AG09309 (cell line): ENCODE data around the gene HPN.
A peak's percentile ranks its signal among the peaks of the same experiment; 100 is the strongest.

Source experiments
- DNase-seq: peaks from one replicate; pipeline ENCODE4 v3.0.0-alpha.2; 2010; ENCODE audit warnings: low read depth
- H3K4me3 ChIP-seq: 2 replicates; pipeline ENCODE4 v1.5.1; 2011; ENCODE audit warnings: mild to moderate bottlenecking, low read depth, low read length, moderate library complexity; ENCODE audit not compliant: control insufficient read depth
- TF ChIP-seq, protein P1 (sequence below): IDR thresholded peaks from 2 replicates; pipeline ENCODE4 v1.5.1; 2011; ENCODE audit warnings: mild to moderate bottlenecking, low read depth, low read length, inconsistent platforms; ENCODE audit not compliant: insufficient read depth, control insufficient read depth; ENCODE audit errors: missing control alignments

HPN gene

DNA sequence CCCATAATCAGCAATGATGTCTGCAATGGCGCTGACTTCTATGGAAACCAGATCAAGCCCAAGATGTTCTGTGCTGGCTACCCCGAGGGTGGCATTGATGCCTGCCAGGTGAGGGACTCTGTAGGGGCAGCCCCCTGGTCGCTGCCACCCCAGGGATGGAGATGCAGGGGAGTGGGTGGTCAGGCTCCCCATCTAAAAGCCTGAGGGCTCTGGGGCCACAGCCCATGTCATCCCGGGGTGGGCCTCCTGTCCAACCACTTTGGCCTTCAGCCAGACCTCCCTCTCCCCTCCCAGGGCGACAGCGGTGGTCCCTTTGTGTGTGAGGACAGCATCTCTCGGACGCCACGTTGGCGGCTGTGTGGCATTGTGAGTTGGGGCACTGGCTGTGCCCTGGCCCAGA, 24.1 kb downstream of the HPN start:
- no peak overlapping the region for H3K4me3 ChIP-seq
- TF ChIP-seq, protein P1, sequence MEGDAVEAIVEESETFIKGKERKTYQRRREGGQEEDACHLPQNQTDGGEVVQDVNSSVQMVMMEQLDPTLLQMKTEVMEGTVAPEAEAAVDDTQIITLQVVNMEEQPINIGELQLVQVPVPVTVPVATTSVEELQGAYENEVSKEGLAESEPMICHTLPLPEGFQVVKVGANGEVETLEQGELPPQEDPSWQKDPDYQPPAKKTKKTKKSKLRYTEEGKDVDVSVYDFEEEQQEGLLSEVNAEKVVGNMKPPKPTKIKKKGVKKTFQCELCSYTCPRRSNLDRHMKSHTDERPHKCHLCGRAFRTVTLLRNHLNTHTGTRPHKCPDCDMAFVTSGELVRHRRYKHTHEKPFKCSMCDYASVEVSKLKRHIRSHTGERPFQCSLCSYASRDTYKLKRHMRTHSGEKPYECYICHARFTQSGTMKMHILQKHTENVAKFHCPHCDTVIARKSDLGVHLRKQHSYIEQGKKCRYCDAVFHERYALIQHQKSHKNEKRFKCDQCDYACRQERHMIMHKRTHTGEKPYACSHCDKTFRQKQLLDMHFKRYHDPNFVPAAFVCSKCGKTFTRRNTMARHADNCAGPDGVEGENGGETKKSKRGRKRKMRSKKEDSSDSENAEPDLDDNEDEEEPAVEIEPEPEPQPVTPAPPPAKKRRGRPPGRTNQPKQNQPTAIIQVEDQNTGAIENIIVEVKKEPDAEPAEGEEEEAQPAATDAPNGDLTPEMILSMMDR = no peak
- DNase-seq = no peak

DNA sequence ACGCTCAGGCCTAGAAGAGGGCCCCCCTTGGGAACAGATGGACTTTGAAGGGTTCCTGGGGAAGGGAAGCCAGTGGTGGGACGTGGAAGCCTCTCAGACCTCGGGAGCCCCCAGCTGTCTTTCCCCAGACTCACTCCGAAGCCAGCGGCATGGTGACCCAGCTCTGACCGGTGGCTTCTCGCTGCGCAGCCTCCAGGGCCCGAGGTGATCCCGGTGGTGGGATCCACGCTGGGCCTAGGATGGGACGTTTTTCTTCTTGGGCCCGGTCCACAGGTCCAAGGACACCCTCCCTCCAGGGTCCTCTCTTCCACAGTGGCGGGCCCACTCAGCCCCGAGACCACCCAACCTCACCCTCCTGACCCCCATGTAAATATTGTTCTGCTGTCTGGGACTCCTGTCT, 24.6 kb downstream of the HPN start:
- no peak overlapping the region for H3K4me3 ChIP-seq
- TF ChIP-seq, protein P1 = no peak
- no peak for DNase-seq

DNA sequence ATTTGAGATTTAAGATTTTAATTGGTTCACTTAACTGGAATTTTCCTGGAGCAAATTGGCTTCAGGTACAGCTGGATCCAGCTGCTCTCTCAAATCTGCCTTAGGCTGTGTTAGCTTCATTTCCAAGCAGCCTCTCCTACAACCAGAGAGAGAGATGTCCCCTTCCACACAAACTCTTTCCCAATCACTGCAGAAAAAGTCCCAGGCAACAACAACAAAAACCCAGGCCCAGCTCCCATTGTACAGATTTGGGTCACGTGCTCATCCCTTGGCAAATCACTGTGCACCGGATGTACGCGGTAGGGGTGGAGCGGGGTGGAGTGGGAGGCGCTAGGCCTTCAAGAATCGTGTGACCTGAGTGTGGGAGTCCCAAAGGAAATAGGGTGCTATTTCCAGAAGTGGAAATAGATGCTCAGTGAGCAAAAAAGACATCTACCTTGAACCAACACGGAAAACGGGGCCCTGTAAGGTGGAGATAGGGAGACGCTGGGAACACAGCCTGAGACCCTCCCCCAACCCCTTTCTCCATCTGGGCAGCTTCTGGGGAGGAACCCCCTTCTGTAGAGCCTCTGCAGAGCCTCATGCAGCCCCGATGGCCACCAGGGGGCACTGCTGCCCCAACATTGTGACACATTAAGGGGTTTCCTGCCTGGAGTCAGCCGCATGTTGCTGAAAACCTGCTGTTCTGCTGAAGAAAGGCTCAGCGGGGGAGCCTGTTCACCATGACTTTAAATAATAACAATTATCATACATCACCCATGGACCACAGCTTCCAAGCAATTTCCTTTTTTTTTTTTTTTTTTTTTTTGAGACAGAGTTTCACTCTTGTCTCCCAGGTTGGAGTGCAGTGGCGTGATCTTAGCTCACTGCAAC, 25.4 kb downstream of the HPN start:
- TF ChIP-seq, protein P1 = peak; percentile 89
- DNase-seq = peak; percentile 40
- no peak overlapping the region for H3K4me3 ChIP-seq

DNA sequence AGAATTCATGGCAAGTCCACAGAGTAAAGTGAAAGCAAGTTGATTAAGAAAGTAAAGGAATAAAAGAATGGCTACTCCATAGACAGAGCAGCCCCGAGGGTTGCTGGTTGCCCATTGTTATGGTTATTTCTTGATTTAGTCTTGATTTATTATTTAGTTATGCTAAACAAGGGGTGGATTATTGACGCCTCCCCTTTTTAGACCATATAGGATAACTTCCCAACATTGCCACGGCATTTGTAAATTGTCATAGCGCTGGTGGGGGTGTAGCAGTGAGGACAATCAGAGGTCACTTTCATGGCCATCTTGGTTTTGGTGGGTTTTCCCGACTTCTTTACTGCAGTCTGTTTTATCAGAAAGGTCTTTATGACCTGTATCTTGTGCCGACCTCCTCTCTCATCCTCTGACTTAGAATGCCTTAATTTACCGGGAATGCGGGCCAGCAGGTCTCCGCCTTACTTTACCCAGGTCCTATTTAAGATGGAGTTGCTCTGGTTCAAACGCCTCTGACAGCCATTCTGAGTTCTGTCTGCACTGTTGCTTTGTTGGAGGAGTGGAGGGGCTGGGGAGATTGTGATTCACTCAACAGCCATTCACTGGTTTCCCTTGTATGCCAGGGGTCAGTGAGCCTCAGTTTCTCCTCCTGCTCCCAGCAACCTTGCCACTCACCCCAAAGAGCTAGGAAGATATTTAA, 27.6 kb downstream of the HPN start:
- H3K4me3 ChIP-seq = no peak overlapping the region

DNA sequence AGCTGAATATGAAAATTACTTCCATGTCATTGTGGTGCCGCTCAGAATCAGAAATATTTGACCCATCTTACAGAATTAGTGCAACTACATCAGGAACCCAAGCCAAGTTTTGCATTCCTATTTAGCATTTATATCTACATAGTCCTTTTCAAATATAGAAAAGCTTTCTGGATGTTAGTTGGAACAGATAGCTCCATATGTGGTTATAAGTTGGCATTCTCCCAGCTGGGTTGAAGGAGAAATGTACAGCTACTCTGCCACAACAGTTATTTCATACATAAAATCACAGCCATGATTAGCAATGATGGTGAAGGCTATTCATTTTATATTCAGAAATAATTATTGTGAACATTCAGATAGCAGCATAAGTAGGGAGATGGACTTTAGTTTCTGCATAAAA, 28.2 kb downstream of the HPN start:
- no peak overlapping the region for H3K4me3 ChIP-seq
- DNase-seq = no peak
- TF ChIP-seq, protein P1 = no peak

More for the DNA sequence above, 27.6 kb downstream of the HPN start:
- TF ChIP-seq, protein P1 = no peak
- DNase-seq = no peak

DNA sequence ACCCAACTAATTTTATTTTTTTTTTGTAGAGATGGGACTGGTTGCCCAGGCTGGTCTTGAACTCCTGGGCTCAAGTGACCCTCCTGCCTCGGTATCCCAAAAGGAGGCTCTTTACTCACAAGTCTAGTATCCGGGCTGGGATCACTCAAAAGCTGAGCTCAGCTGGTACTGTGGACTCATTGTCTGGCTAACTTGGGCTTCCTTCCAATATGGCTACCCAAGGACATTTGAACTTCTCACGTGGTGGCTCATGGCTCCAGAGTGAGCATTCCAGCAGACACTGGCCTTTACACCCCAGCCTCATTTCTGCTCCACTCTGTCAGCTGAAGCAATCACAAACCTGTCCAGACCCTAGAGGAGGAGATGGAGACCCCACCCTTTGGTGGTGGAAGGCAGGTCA, 28.9 kb downstream of the HPN start:
- no peak overlapping the region for H3K4me3 ChIP-seq
- TF ChIP-seq, protein P1 = no peak
- DNase-seq = no peak
